ENCODE data around the gene ABCG5.

Gene ABCG5

GRCh38 chr2:43824512-43824911 is 14.1 kb downstream of the ABCG5 start:
- no peak overlapping the region for H3K27ac ChIP-seq (ENCODE audit: low read depth, low read length)

GRCh38 chr2:43823751-43824150 is 14.9 kb downstream of the ABCG5 start:
- no peaks in the 10 kb centered on the region for H3K9me2 ChIP-seq (replicated peaks; ENCODE audit: insufficient read depth, low read length)
- H3K27me3 ChIP-seq (ENCODE audit: low read length): no peaks in the 10 kb centered on the region
- no peaks in the 10 kb centered on the region for H3K9me3 ChIP-seq (ENCODE audit: insufficient read depth, low read length)
- TF ChIP-seq EZH2phosphoT487 (conservative IDR thresholded peaks at IDR 0.05; ENCODE audit: low read length) (no peak), CTCF (IDR thresholded peaks at IDR 0.05; ENCODE audit: insufficient read depth, low read length, poor library complexity, severe bottlenecking) (no peak)
- no peaks in the 10 kb centered on the region for H4K20me1 ChIP-seq (ENCODE audit: low read depth, low read length)
- no peak overlapping the region for H3K4me3 ChIP-seq (ENCODE audit: insufficient read depth, low read length, poor library complexity, severe bottlenecking)
- H3K9ac ChIP-seq (ENCODE audit: low read length): no peak overlapping the region
- no peak overlapping the region for H2AFZ ChIP-seq (ENCODE audit: low read depth, low read length, severe bottlenecking)
- no peak overlapping the region for H3K4me2 ChIP-seq (ENCODE audit: low read depth, low read length, poor library complexity, severe bottlenecking)
- no peaks in the 10 kb centered on the region for H3F3A ChIP-seq (ENCODE audit: insufficient read depth)
- no peaks in the 10 kb centered on the region for H3K36me3 ChIP-seq (ENCODE audit: low read length)
- no peaks in the 10 kb centered on the region for H3K79me2 ChIP-seq (ENCODE audit: insufficient read depth, low read length)
- no peak overlapping the region for H3K27ac ChIP-seq (ENCODE audit: low read depth, low read length)

More at GRCh38 chr2:43824512-43824911, 14.1 kb downstream of the ABCG5 start:
- Histone ChIP-seq H3K4me2 (ENCODE audit: low read depth, low read length, poor library complexity, severe bottlenecking) (no peak overlapping the region), H3K9me3 (ENCODE audit: insufficient read depth, low read length) (no peaks in the 10 kb centered on the region), H3F3A (ENCODE audit: insufficient read depth) (no peaks in the 10 kb centered on the region), H3K27me3 (ENCODE audit: low read length) (no peaks in the 10 kb centered on the region), H3K36me3 (ENCODE audit: low read length) (no peaks in the 10 kb centered on the region), H4K20me1 (ENCODE audit: low read depth, low read length) (no peaks in the 10 kb centered on the region), H3K9ac (ENCODE audit: low read length) (no peak overlapping the region), H3K4me3 (ENCODE audit: insufficient read depth, low read length, poor library complexity, severe bottlenecking) (no peak overlapping the region), H3K79me2 (ENCODE audit: insufficient read depth, low read length) (no peaks in the 10 kb centered on the region), H2AFZ (ENCODE audit: low read depth, low read length, severe bottlenecking) (no peak overlapping the region), H3K9me2 (replicated peaks; ENCODE audit: insufficient read depth, low read length) (no peaks in the 10 kb centered on the region)
- TF ChIP-seq EZH2phosphoT487 (conservative IDR thresholded peaks at IDR 0.05; ENCODE audit: low read length): no peak
- no peak for TF ChIP-seq CTCF (IDR thresholded peaks at IDR 0.05; ENCODE audit: insufficient read depth, low read length, poor library complexity, severe bottlenecking)

- no peak overlapping the region for H3K9ac ChIP-seq (ENCODE audit: low read length)
- no peaks in the 10 kb centered on the region for H4K20me1 ChIP-seq (ENCODE audit: low read depth, low read length)
- no peaks in the 10 kb centered on the region for H3K9me2 ChIP-seq (replicated peaks; ENCODE audit: insufficient read depth, low read length)
- H3K4me2 ChIP-seq (ENCODE audit: low read depth, low read length, poor library complexity, severe bottlenecking): no peak overlapping the region
- no peak overlapping the region for H3K4me3 ChIP-seq (ENCODE audit: insufficient read depth, low read length, poor library complexity, severe bottlenecking)
- H3K27ac ChIP-seq (ENCODE audit: low read depth, low read length): no peak overlapping the region
- H3K36me3 ChIP-seq (ENCODE audit: low read length): no peaks in the 10 kb centered on the region
- TF ChIP-seq EZH2phosphoT487 (conservative IDR thresholded peaks at IDR 0.05; ENCODE audit: low read length): no peak
- no peak for TF ChIP-seq CTCF (IDR thresholded peaks at IDR 0.05; ENCODE audit: insufficient read depth, low read length, poor library complexity, severe bottlenecking)
- H3K9me3 ChIP-seq (ENCODE audit: insufficient read depth, low read length): no peaks in the 10 kb centered on the region
- no peaks in the 10 kb centered on the region for H3K27me3 ChIP-seq (ENCODE audit: low read length)
- H3F3A ChIP-seq (ENCODE audit: insufficient read depth): no peaks in the 10 kb centered on the region
- H2AFZ ChIP-seq (ENCODE audit: low read depth, low read length, severe bottlenecking): no peak overlapping the region
- H3K79me2 ChIP-seq (ENCODE audit: insufficient read depth, low read length): no peaks in the 10 kb centered on the region
These were observed 15.8 kb downstream of the ABCG5 start for GRCh38 chr2:43822839-43823238.
